HepG2 (cell line): Measurements from ENCODE around the gene OGFOD3. TPM values are rescaled to one million over a fixed set of nuclear protein-coding genes. Genes with fewer than 3 reads are reported as not detected.

Experiments
- ASH2L ChIP-seq: fragments of 300-600, 200-600 bp; sonication (generic); IDR thresholded peaks from 2 replicates; pipeline ENCODE4 v1.7.0; 2017; ENCODE audit warnings: low read depth, mild to moderate bottlenecking, moderate library complexity, mixed read lengths, low read length; ENCODE audit not compliant: insufficient read length
- CBFB ChIP-seq: sonication (generic); formaldehyde crosslinking; IDR thresholded peaks from 2 replicates; pipeline ENCODE4 v1.4.0; 2020; ENCODE audit warnings: missing genetic modification reagents
- HOXA9 ChIP-seq: sonication (generic); formaldehyde crosslinking; IDR thresholded peaks from 2 replicates; pipeline ENCODE4 v1.8.1; 2022; ENCODE audit warnings: missing genetic modification reagents, mild to moderate bottlenecking, moderate library complexity, borderline replicate concordance
- MAX ChIP-seq: IDR thresholded peaks from 2 replicates; pipeline ENCODE4 v1.6.1; 2012; ENCODE audit warnings: inconsistent platforms
- PREB ChIP-seq: sonication (generic); formaldehyde crosslinking; IDR thresholded peaks from 2 replicates; pipeline ENCODE4 v1.4.0; 2020; ENCODE audit warnings: missing genetic modification reagents
- TEAD3 ChIP-seq: optimal IDR thresholded peaks from 2 replicates; pipeline ENCODE3; 2016; ENCODE audit warnings: borderline replicate concordance
- TERF1 ChIP-seq: sonication (generic); formaldehyde crosslinking; IDR thresholded peaks from 2 replicates; pipeline ENCODE4 v1.8.0; 2022; ENCODE audit warnings: mild to moderate bottlenecking, missing genetic modification reagents, moderate library complexity
- ZNF121 ChIP-seq: sonication (generic); formaldehyde crosslinking; IDR thresholded peaks from 2 replicates; pipeline ENCODE4 v1.5.0; 2020; ENCODE audit warnings: mild to moderate bottlenecking, missing genetic modification reagents
- ZNF143 ChIP-seq: sonication (generic); formaldehyde crosslinking; IDR thresholded peaks from 2 replicates; pipeline ENCODE4 v1.4.0; 2020; ENCODE audit warnings: missing genetic modification reagents
- ZNF251 ChIP-seq: sonication (generic); formaldehyde crosslinking; IDR thresholded peaks from 2 replicates; pipeline ENCODE4 v1.9.0; 2021; ENCODE audit warnings: mild to moderate bottlenecking, missing genetic modification reagents
- ZNF263 ChIP-seq: sonication (generic); formaldehyde crosslinking; IDR thresholded peaks from 2 replicates; pipeline ENCODE4 v1.4.0; 2020; ENCODE audit warnings: missing genetic modification reagents
- polyA plus RNA-seq, 8 experiments: library from polyadenylated mRNA; depleted of rRNA in 3 of 8; stranded (reverse) in 7 of 8; unstranded in 1 of 8; fragments of >200 nt; fragmentation: Illumina TruSeq in 4 of 8; extraction: Trizol in 4 of 8; gene quantifications; 2 replicates each; pipeline versions ENCODE4 v1.2.1 to v1.2.3, GENCODE V29; 2011 to 2016; ENCODE audit warnings: low read depth in 4 of 8, missing spikeins in 1 of 8, mixed read lengths in 1 of 8; ENCODE audit not compliant: insufficient read depth in 1 of 8
- total RNA-seq, 5 experiments: library from RNA; depleted of rRNA; stranded (reverse); fragments of >200 nt; fragmentation: Illumina TruSeq; extraction: Trizol; gene quantifications; 2 replicates each; pipeline ENCODE4 v1.2.3, GENCODE V29; 2016; ENCODE audit warnings: low read depth in 1 of 5

The OGFOD3 gene
- total and polyA plus RNA-seq, 2 of the 13 experiments (the other 11 are each of a cell fraction or from before 2014, with no cell fraction given): 40.0 to 42.1 TPM

GRCh38 chr17:82355770-82356427 lies 62.5 kb downstream of the OGFOD3 start (continued):
- TF ChIP-seq CBFB (CRISPR knock-in tag) (no peak), HOXA9 (CRISPR knock-in tag) (no peak), TERF1 (no peak), TEAD3 (CRISPR knock-in tag) (peak; percentile 77), PREB (CRISPR knock-in tag) (no peak), ZNF143 (CRISPR knock-in tag) (peak; percentile 81), ZNF251 (CRISPR knock-in tag) (no peak), ASH2L (no peak), MAX (0 out of 2 replicates have a peak, but pooled peaks have one; percentile 42), ZNF263 (CRISPR knock-in tag) (0 out of 2 replicates have a peak, but pooled peaks have one; percentile 37), ZNF121 (0 out of 2 replicates have a peak, but pooled peaks have one; percentile 19)
- TF ChIP-seq, all 625 proteins: peak for 30
